NK-92 (cell line): ENCODE measurements around the gene ADORA2A.
"Not testable (repeated sequence)": the region's sequence is repeated elsewhere in the genome, so short reads cannot be mapped to it uniquely, and the experiment has no call there.

ENCODE experiments used
- DNase-seq: peaks from one replicate; lab custom pipeline; 2025; ENCODE audit not compliant: unreplicated experiment; lab: John Stamatoyannopoulos, UW

The ADORA2A gene

DNA sequence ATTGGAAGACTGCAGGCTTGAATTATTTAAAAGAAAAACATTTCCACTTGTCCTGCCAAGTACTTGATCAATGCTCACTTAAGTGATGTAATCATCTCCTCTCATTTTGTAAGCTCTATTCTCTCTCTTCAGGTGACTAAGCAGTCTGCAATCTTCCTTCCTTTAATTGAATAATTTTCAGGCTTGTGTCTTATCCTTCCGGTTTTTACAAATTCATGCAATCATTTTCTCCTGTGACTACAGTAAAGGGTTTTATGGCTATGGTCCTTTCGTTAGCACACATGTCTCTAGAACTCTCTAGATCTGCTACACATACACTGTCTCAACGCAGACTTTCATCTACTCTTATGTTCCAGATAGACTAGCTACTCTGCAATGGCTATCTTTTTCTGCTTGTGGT, 55.2 kb downstream of the ADORA2A start:
- DNase-seq = no peak

DNA sequence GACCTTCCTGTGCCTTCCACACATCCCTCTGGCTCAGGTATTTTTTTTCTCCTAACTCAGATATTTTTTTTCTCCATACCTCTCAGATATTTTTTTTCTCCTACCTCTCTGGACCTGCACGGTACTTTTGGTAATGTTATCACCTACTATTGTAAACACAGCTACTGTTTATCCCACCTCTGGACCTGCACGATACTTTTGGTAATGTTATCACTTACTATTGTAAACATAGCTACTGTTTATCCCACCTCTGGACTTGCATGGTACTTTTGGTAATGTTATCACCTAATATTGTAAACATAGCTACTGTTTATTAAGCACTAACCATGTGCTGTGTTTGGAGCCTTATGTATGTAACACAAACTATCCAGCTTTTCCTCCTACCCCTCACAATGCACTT, 55.6 kb downstream of the ADORA2A start:
- no peak for DNase-seq

DNA sequence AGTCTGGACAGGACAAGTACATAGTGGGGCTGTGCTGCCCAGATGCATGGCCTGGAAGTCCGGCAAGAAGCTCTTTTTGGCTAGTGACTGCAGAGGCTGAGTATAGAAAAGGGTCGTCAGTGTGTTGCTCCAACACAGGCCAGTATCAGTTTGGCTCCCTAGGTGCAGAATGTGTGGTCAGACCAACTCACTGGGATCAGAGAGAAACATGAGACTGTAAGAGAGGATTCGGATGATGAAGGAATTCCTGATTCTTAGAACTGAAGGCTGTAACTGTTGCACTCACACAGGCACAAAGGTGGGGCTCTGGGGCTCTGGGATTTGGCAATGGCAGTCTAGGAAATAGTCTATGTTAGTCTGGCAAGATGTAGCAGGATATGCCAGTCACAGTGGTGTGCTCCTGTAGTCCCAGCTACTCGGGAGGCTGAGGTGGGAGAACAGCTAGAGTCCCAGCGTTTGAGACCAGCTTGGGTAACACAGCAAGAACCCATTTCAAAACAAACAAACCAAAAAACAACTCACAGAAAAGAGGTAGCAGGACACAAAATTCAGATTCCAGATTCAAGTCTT, 56.7 kb downstream of the ADORA2A start:
- no peak for DNase-seq

DNA sequence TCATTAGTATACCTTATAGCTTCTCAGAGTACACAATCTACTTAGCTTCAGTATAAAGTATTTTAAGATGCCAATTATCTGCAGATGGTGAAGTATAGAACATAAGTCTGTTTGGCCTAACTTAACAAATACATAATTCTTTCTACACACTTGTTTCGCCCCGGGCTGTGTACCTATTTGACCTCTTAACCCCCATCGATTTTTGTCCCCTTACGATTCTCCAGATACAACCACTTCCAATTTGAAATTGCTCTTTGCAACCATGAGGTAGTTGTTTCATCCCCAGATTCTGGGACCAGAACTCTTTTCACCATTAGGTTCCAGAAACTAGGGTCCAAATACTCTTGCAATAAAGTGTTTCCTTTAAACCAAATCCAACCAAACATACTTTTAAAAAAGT, 57.8 kb downstream of the ADORA2A start:
- no peak for DNase-seq

DNA sequence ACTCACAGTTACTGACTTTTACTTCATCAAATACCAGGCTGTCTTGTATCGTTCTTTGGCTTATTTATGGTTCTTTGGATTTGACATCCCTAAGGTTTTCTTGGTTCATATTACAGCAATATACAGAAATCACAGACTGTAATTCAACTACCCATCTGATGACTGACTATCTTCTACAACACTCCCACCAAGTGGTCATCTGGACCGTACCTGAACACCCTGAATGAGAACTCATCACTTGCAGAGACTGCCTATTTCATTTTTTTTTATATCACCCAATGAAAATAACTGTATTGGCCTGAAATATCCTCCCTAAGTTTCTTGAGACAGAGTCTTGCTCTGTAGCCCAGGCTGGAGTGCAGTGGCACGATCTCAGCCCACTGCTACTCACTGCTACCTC, 58.2 kb downstream of the ADORA2A start:
- no peak for DNase-seq

DNA sequence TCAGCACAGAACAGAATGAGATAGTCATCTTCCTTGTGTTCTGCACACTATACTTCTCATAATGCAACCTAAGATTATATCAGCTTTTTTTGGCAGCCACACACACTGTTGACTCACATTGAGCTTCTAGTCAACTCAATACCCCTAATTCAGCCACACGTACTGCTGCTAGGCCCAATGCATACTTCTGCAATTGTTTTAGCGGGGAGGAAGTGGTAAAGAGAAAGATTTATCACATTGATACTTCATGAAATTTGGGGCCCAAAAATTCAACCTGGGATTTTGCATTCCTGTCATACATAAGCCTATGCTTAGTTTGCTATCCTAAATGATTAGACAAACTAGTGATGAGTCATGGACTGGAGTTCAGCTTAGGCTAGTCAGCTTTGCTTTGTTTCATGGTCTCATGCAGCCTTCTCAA, 59.1 kb downstream of the ADORA2A start:
- no peak for DNase-seq

DNA sequence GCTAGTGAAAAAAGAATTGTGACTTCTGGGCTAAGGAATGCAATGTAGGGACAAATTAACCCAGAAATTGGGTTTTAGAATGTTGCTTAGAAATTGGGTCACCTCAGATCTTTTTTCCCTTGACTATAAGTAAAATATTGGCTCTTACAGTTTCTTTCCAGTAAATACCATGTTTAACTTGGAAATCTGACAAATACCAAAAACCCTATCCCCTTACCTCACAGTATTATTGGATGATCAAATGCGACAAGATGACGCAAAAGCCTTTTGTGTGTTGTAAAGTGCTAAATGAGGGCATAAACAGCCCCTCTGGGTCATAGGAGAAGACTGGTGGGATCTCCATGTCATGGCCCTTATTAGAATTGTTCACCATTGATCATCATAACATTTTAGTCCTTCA, 61.6 kb downstream of the ADORA2A start:
- no peak for DNase-seq

DNA sequence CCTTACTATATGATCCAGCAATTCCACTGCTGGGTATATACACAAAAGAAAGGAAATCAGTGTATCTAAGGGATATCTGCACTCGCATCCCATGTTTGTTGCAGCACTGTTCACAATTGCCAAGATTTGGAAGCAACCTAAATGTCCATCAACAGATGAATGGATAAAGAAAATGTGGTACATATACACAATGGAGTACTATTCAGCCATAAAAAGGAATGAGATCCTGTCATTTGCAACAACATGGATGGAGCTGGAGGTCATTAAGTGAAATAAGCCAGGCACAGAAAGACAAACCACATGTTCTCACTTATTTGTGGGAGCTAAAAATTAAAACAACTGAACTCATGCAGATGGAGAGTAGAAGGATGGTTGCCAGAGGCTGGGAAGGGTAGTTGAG, 62.0 kb downstream of the ADORA2A start:
- DNase-seq = not testable (repeated sequence)
